22Rv1 (cell line): Measurements from ENCODE around the gene TRAF3.

Experiments
- ZFX ChIP-seq: fragments of 450-650 bp; IDR thresholded peaks from 2 replicates; pipeline ENCODE4 v1.6.1; 2017; ENCODE audit warnings: antibody characterized with exemption, borderline replicate concordance
- TF ChIP-seq, protein P1 (sequence below): fragments of 450-650 bp; IDR thresholded peaks from 2 replicates; pipeline ENCODE4 v1.5.1; 2017; ENCODE audit warnings: mild to moderate bottlenecking

DNA sequence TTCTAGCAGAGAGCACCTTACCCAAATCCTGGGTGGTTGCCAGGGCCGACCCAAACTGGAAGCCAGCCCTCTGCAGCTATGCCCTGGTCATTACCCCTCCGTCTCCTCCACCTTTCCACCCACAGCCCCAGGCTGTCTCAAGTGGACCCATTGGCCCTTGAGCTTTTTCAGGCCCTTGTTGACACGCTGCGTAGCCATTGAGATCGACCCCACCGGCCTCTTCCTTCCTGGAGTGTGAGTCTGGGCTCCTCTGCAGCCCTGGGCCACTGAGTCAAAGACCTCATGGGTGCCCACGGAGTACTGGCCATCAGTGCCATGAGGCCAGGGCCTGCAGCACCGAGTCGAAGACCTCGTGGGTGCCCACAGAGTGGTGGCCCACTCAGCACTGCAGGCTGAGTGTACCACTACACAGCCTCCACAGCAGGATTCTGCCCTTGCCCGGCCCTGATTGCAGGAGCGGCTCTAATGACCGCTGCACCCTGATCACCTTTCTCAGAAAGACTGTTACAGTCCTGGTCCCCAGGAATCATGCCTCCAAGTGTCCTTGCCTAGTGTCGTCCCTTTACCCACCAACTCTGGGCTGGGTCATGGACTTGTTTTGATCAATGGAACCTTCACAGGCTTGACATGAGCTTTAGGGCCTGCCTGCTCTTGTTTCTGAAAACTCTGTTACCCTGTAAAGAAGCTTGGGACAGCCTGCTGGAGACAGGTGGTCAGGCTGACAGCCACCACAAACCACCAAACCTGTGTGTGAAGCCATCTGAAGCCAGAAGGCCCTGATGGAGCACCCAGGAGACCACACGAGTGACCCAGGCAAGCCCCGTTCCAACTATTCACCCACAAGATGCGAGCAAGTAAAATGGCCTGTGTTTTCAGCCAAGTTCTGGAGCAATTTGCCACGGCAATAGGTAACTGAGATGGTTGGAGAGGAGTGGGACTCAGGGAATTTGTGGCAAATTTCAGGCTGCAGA, 39.6 kb upstream of the TRAF3 start:
- TF ChIP-seq, protein P1, sequence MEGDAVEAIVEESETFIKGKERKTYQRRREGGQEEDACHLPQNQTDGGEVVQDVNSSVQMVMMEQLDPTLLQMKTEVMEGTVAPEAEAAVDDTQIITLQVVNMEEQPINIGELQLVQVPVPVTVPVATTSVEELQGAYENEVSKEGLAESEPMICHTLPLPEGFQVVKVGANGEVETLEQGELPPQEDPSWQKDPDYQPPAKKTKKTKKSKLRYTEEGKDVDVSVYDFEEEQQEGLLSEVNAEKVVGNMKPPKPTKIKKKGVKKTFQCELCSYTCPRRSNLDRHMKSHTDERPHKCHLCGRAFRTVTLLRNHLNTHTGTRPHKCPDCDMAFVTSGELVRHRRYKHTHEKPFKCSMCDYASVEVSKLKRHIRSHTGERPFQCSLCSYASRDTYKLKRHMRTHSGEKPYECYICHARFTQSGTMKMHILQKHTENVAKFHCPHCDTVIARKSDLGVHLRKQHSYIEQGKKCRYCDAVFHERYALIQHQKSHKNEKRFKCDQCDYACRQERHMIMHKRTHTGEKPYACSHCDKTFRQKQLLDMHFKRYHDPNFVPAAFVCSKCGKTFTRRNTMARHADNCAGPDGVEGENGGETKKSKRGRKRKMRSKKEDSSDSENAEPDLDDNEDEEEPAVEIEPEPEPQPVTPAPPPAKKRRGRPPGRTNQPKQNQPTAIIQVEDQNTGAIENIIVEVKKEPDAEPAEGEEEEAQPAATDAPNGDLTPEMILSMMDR: no peak
- TF ChIP-seq ZFX: no peak
